Thyroid gland (tissue), 4 donors: ENCODE results near the gene DENND5A. TPM values are rescaled to one million over a fixed set of nuclear protein-coding genes. Genes with fewer than 3 reads are reported as not detected.

Source experiments
- DNase-seq, 2 donors: peaks; one replicate each; pipeline ENCODE4 v3.0.0-alpha.2; 2019
- H3K27ac ChIP-seq, 3 donors: fragments of 200-600 bp; sonication (generic); 1 replicate in 2 of 3; 2 replicates in 1 of 3; pipeline ENCODE4 v1.5.1; 2016 to 2019; ENCODE audit warnings: mild to moderate bottlenecking in 1 of 3, moderate library complexity in 1 of 3
- H3K27me3 ChIP-seq: fragments of 200-600 bp; sonication (generic); one replicate; pipeline ENCODE4 v1.5.1; 2019
- H3K36me3 ChIP-seq, 2 donors: fragments of 200-600 bp; sonication (generic); one replicate each; pipeline ENCODE4 v1.5.1; 2016 to 2019
- H3K4me1 ChIP-seq, 2 donors: fragments of 200-600 bp; sonication (generic); one replicate each; pipeline ENCODE4 v1.5.1; 2017 to 2019
- H3K4me3 ChIP-seq, 3 donors: fragments of 200-600 bp; sonication (generic); replicated peaks in 1 of 3; 1 replicate in 2 of 3; 2 replicates in 1 of 3; pipeline ENCODE4 v1.5.1; 2016; ENCODE audit warnings: mild to moderate bottlenecking in 1 of 3
- H3K9me3 ChIP-seq: fragments of 200-600 bp; sonication (generic); one replicate; pipeline ENCODE4 v1.5.1; 2017
- POLR2A ChIP-seq, 2 donors: fragments of 450-650 bp; IDR thresholded peaks; one replicate each; pipeline ENCODE4 v1.6.1; 2017; ENCODE audit warnings: antibody characterized with exemption in 2 of 2, mild to moderate bottlenecking in 2 of 2, moderate library complexity in 1 of 2
- WGBS, 2 donors: methylation state at CpG; one replicate each; pipeline ENCODE4 v1.1.5; 2017; 5-methylcytosine and 5-hydroxymethylcytosine counted together
- intact Hi-C: fragments of 100-400 bp; cut with DNase I; formaldehyde crosslinking; loops from one replicate; pipeline ENCODE4 v1.15.1; 2023
- total RNA-seq, 4 donors: library from RNA; depleted of rRNA; stranded (reverse); fragments of >200 nt; gene quantifications; one replicate each; pipeline ENCODE4 v1.2.3, GENCODE V29; 2016
- TF ChIP-seq, protein P1 (sequence below), 6 experiments: fragments of 200-600 bp in 3 of 6; fragments of 450-650 bp in 3 of 6; sonication (generic) in 3 of 6; IDR thresholded peaks; one replicate each; pipeline ENCODE4 v1.5.1; 2016 to 2019; ENCODE audit warnings: antibody characterized with exemption in 6 of 6, mild to moderate bottlenecking in 2 of 6, inconsistent platforms in 1 of 6, moderate library complexity in 1 of 6

The DENND5A gene
- total RNA-seq, 4 donors from 2014 or later: 45.6 to 80.8 (median 59.3) TPM

GRCh38 chr11:9207229-9207628 is 57.9 kb downstream of the DENND5A start:
- Histone ChIP-seq H3K36me3 (peaks cover 5 to 6% of the 10 kb centered on the region in 2 donors), H3K9me3 (no peaks in the 10 kb centered on the region), H3K4me1 (peaks cover 0 to 21% of the 10 kb centered on the region in 2 donors), H3K27me3 (no peaks in the 10 kb centered on the region), H3K27ac (no peak overlapping the region), H3K4me3 (no peak overlapping the region)
- no peak for TF ChIP-seq POLR2A (IDR thresholded peaks at IDR 0.05)
- TF ChIP-seq, protein P1, sequence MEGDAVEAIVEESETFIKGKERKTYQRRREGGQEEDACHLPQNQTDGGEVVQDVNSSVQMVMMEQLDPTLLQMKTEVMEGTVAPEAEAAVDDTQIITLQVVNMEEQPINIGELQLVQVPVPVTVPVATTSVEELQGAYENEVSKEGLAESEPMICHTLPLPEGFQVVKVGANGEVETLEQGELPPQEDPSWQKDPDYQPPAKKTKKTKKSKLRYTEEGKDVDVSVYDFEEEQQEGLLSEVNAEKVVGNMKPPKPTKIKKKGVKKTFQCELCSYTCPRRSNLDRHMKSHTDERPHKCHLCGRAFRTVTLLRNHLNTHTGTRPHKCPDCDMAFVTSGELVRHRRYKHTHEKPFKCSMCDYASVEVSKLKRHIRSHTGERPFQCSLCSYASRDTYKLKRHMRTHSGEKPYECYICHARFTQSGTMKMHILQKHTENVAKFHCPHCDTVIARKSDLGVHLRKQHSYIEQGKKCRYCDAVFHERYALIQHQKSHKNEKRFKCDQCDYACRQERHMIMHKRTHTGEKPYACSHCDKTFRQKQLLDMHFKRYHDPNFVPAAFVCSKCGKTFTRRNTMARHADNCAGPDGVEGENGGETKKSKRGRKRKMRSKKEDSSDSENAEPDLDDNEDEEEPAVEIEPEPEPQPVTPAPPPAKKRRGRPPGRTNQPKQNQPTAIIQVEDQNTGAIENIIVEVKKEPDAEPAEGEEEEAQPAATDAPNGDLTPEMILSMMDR (IDR thresholded peaks at IDR 0.05): no peak
- DNase-seq: no peak
- intact Hi-C loops: no loop called here
- WGBS, 2 donors: 91 to 96% methylated on average over 2 of the region's 2 CpGs

DNA sequence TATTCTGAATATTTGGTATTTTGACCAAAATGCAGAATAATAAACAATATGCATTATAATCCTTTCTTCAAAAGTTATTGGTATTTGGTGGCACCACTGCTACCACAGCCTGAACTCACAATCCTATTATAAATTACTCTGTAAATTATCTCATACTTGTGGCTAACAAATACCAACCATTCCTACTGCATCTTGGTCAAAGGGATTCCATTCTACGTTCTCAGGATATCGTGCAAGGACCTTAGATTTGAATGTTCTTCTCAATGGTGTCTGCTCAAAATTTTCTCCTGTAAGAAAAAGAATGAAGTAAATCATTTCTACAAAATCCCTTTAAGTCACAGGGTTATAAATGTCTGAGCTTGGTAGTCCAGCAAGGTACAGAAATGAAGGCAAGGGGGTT is 58.7 kb downstream of the DENND5A start:
- DNase-seq: no peak
- Histone ChIP-seq H3K27ac (no peak overlapping the region), H3K4me3 (no peak overlapping the region), H3K27me3 (no peaks in the 10 kb centered on the region), H3K36me3 (peaks cover 5 to 6% of the 10 kb centered on the region in 2 donors), H3K9me3 (no peaks in the 10 kb centered on the region), H3K4me1 (peaks cover 0 to 21% of the 10 kb centered on the region in 2 donors)
- TF ChIP-seq POLR2A (IDR thresholded peaks at IDR 0.05): no peak
- TF ChIP-seq, protein P1 (IDR thresholded peaks at IDR 0.05): no peak
- WGBS, 2 donors: 87 to 97% methylated on average over 2 of the region's 2 CpGs
- intact Hi-C loops: no loop called here

- 80 to 87% methylated on average over 12 of the region's 12 CpGs for WGBS, 2 donors
- H3K27me3 ChIP-seq: no peaks in the 10 kb centered on the region
- no peak overlapping the region for H3K4me3 ChIP-seq
- no peak for DNase-seq
- peaks cover 5 to 6% of the 10 kb centered on the region in 2 donors for H3K36me3 ChIP-seq
- TF ChIP-seq, protein P1 (IDR thresholded peaks at IDR 0.05): no peak
- no peak for TF ChIP-seq POLR2A (IDR thresholded peaks at IDR 0.05)
- H3K9me3 ChIP-seq: no peaks in the 10 kb centered on the region
- no peak overlapping the region for H3K27ac ChIP-seq
- intact Hi-C loops: no loop called here
- peaks cover 0 to 5% of the 10 kb centered on the region in 2 donors for H3K4me1 ChIP-seq
Measured at GRCh38 chr11:9203691-9204311, 61.3 kb downstream of the DENND5A start.

- TF ChIP-seq POLR2A (IDR thresholded peaks at IDR 0.05): no peak
- TF ChIP-seq, protein P1 (IDR thresholded peaks at IDR 0.05): no peak
- intact Hi-C loops: no loop called here
- no peak overlapping the region for H3K4me3 ChIP-seq
- H3K36me3 ChIP-seq: peaks cover 5 to 6% of the 10 kb centered on the region in 2 donors
- WGBS, 2 donors: 78% methylated on average over 3 of the region's 3 CpGs
- H3K27me3 ChIP-seq: no peaks in the 10 kb centered on the region
- no peak overlapping the region for H3K27ac ChIP-seq
- no peaks in the 10 kb centered on the region for H3K9me3 ChIP-seq
- no peaks in the 10 kb centered on the region for H3K4me1 ChIP-seq
- DNase-seq: no peak
Measured at GRCh38 chr11:9201372-9202162, 63.6 kb downstream of the DENND5A start.

DNA sequence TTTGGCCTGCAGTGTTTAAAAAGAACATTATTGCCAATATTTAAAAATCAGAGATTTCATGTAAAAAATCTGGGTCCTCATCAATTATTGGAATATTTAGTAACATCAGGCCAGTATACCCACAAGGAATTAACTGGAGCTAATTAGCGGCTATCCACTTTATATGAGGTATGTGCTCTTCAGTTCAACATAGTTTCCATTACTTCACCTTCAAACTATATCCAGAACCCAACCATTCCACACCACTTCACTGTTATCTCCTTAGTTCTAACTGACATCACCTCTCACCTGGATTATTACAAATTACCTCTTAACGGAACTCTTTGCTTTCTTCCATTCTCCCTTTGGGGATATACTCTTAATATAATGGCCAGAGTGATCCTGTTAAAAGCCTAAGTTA is 64.7 kb downstream of the DENND5A start:
- Histone ChIP-seq H3K27ac (no peak overlapping the region), H3K27me3 (no peaks in the 10 kb centered on the region), H3K4me3 (no peak overlapping the region), H3K4me1 (no peaks in the 10 kb centered on the region), H3K9me3 (no peaks in the 10 kb centered on the region), H3K36me3 (peaks cover 5 to 6% of the 10 kb centered on the region in 2 donors)
- DNase-seq: no peak
- WGBS, 2 donors: 96 to 98% methylated on average over 2 of the region's 2 CpGs
- TF ChIP-seq POLR2A (IDR thresholded peaks at IDR 0.05): no peak
- TF ChIP-seq, protein P1 (IDR thresholded peaks at IDR 0.05): no peak
- intact Hi-C loops: no loop called here
